HG02981 (cell line): ENCODE measurements around the gene CAMSAP3.
"Not testable (repeated sequence)": the region's sequence is repeated elsewhere in the genome, so short reads cannot be mapped to it uniquely, and the experiment has no call there.

Experiments
- ATAC-seq: cut with Tn5 transposase; IDR thresholded peaks from one replicate; pipeline ENCODE4 v1.9.1; 2021; ENCODE audit warnings: mild to moderate bottlenecking, moderate library complexity; ENCODE audit not compliant: unreplicated experiment

CAMSAP3 gene

DNA sequence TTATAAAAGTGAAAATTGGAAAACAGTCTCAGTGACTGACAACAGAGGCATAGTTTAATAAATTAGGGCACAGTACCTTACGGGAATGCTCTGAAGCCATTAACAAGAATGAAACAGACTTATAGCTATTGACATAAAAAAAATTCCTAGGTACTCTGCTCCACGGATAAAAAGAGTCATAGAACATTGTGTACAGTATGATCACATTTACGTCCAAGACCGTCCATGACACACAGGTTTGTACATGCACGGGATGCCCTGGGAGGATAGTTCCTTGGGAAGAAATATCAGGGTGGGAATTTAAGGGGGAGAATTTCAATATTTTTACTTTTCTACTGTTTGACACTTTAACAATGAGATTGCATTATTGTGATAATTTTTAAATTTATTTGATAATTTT, 24.9 kb upstream of the CAMSAP3 start:
- no peak for ATAC-seq

DNA sequence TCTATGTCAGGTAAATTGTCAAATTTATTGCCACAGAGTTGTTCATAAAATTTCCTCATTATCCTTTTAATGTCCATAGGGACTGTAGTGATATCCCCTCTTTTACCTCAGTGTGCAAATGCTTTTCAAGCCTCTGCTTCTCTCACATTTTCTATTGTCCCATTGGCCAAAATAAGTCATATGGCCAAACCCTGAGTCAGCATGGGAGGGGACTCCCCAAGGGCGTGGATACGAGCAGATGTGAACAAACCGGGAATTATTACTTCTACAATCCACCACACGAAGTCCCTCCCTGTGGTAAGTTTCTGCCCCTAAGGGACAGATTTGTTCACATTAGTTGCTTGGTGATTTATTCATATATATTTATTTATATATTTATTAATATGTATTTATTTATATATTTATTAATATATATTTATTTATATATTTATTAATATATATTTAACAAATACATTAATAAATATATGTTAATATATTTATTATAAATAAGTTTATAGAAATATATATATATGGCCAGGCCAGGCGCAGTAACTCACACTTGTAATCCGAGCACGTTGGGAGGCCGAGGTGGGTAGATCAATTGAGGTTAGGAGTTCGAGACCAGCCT, 20.1 kb upstream of the CAMSAP3 start:
- no peak for ATAC-seq

DNA sequence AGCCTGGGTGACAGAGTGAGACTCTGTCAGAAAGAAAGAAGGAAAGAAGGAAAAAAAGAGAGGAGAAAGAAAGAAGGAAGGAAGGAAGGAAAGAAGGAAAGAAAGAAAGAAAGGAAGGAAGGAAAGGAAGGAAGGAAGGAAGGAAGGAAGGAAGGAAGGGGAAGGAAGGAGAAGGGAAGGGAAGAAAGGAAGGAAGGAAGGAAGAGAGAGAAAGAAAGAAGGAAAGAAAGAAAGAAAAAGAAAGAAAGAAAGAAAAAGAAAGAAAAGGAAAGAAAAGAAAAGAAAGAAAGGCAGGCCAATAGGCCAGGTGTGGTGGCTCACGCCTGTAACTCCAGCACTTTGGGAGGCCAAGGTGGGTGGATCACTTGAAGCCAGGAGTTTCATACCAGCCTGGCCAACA, 18.2 kb upstream of the CAMSAP3 start:
- ATAC-seq, result not testable (repeated sequence)

DNA sequence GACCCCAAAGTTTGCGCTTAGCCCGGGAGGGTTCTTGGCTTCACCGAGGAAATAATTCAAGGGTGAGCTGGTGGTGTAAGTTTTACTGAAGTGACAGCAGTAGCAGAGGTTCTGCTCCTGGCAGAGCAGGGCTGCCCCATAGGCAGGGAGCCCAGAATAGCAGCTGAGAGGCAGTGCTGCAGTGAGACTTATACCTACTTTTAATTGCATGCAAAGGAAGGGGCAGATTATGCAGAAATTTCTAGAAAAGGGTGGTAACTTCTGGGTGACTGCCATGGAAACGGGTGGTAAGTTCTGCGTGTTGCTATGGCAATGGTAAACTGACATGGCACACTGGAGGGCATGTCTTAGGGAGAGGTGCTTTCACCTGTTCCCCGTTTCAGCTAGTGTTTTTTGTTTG, 17.5 kb upstream of the CAMSAP3 start:
- ATAC-seq, result no peak

DNA sequence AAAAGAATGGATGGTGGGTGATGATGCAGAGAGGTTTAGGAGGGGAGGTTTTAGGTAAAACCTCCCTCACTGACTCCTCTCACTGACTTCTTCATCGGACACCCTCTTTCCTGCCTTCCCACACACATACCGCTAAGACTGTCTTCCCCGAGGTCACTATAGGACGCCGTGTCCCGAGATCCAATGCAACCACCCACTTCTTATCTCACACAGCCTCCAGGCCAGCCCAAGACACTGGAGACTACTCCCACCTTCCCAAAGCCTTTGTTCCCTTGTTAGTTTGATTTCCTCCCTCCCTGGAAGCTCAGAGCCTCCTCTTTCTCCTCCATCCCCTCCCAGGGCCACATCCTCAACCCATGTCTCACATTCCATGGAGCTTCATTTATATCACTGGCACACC, 16.5 kb upstream of the CAMSAP3 start:
- ATAC-seq, result no peak

DNA sequence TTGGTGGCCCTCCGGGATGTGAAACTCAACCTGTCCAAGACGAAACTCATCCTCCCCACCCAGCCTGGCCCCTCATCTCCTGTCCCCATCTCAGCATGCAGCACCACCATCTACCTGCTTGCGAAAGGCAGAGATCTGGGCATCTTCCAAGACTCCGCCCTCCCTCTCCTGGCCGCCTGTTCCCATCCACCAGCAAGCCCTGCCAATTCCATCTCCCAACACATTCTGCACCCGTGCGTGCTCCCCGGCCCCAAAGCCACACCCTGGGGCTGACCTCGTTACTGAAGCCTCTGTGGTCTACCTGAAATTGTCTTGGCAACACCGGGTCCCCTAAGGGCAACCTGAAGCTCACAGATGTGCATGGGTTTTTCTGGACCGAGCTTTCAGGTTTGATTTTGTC, 13.2 kb upstream of the CAMSAP3 start:
- no peak for ATAC-seq

DNA sequence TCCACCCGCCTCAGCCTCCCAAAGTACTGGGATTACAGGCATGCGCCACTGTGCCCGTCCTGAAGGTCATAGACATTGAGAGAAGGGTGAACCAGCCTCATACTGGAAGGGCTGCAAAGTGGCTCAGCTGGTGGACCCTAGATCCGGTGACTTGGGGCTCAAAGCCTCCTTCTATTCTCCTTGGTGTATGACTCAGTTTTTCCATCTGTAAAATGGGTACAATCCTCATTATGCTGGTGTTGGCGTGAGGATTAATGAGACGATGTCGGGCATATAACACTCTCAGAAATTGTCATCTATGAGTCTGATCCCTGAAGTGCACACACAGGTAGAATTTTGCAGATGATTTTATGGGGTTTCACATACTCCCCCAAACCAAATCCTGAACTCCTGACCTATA, 5.8 kb upstream of the CAMSAP3 start:
- no peak for ATAC-seq

DNA sequence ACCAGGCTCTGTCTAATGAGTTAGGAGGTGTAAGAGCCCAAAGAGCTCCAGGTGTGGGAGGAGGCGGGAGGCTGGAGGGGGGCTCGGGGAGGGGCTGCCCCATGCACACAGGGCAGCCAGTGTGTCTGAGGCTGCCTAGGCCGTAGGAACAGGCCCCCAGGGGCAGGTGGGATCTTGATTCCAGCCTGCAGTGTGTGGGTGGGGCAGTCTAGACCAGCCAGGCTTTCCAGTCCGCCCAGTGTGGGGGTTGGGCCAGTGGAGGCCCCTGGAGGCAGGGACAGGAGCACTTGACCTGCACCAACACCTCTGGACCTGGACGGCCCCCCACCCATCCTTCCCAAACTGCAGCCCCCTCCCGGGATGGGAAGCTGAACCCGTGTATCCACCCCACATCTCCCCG, 5.4 kb upstream of the CAMSAP3 start:
- no peak for ATAC-seq

DNA sequence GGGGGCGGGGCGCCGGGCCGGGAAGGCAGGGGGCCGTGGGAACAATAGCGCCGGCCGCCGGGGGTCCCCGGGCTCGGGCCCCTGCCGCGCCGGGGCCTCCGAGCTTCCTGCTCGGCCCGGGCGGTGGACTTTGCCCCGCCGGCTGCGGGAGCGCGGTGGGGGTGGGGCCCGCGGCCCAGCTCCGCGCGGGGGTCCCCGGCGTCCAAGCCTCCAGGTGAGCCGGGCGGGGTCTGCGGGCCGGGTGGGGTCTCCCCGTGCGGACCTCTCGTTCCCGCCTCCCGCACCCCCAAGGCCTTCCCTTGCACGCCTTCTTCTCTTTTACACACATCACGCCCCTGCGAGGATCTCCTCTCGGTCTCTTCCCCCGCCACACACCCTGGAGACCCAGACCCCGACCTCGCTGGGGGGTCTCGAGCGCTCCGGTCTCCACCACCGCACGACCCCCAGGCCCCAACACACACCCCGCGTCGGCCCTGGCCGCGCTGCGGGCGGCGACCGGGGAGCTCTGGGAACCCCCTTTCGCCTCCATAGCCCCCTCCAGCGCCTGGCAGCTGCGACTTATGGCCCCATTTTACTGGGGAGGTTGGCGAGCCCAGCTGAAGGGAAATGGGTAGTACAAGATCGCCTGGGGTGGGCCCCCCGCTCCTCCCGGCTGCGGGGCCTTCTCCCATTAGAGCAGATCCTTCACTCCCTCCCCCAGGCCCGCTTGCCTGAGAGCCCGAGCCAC, 711 bp downstream of the CAMSAP3 start:
- ATAC-seq, result no peak

DNA sequence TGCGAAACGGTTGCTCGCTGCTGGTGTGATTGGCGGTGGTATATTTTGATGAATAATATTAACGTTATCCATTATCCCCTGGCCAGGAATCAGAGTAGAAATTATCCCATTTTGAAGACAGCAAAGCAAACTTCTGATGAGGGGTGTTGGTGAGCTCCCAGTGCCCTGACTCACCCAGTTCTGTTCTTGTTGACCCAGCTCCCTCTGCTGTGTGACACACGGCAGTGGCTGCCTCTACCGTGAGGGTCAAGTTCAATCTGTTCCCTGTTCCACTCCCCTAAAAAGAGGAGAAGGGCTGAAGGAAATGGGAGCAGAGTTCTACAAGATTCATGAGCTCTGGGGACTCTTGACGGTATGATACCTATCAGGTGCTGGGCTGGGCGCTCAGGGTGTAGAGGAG, 2.0 kb downstream of the CAMSAP3 start:
- ATAC-seq, result no peak

DNA sequence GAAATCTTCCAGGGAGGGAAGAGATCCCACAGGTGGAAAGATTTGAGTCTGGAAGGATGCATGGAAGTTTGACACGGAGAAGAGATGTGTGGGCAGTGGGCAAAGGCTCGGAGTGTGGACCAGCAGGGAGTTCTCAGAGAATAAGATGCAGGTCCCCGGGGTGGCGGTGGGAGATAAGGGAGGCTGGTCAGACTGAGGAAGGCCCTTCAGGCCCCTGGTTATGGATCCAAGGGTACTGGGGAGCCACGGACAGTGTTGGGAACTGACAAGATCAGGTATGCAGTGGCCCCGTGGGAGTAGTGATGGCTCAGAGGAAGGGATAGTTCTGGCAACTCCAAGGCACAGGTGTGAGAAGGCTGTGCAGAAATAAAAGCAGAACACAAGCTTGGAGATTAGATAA, 2.5 kb downstream of the CAMSAP3 start:
- no peak for ATAC-seq

DNA sequence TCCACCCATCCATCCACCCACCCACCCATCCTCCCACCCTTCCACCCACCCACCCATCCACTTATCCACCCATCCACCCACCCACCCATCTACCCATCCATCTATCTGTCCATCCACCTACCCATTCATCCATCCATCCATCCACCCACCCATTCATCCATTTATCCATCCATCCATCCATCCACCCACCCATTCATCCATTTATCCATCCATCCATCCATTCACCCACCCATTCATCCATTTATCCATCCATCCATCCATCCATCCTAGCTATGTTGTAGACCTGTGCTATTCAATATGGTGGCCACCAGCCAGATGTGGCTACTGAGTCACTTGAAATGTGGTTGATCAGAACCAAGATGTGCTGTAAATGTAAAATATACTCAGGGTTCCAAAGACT, 5.1 kb downstream of the CAMSAP3 start:
- no peak for ATAC-seq

DNA sequence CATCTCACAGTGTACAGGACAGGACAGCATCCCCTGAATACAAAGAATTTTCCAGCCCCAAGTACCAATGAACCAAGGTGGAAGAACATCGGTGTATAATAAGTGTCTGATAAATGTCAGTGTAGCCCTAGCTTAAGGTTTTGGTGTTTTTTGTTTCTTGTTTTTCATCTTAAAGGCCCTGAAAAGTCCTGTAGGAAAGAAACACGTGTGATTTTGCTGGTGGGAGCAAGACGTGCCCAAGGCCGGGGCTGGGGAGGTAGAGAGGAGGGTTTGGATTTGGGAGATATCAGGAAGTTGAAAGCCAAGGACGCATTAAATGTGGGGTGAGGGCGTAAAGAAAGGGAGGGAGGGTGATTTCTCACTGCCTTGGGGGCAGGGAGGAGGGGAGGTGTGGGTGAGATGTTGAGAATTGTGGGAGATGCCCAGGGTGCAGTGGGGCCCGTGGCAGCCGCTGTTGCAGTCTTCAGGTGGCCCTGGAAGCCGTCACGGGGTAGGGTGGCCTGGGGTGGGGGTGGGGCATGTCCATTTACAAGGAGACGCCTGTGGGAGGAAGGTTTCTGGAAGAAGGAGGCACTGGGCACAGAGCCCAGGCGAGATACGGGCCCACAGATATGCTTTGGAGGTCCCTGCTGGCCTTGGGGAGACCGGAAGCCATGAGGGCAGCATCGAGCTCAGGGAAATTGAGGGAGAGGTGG, 6.7 kb downstream of the CAMSAP3 start:
- ATAC-seq, result no peak

DNA sequence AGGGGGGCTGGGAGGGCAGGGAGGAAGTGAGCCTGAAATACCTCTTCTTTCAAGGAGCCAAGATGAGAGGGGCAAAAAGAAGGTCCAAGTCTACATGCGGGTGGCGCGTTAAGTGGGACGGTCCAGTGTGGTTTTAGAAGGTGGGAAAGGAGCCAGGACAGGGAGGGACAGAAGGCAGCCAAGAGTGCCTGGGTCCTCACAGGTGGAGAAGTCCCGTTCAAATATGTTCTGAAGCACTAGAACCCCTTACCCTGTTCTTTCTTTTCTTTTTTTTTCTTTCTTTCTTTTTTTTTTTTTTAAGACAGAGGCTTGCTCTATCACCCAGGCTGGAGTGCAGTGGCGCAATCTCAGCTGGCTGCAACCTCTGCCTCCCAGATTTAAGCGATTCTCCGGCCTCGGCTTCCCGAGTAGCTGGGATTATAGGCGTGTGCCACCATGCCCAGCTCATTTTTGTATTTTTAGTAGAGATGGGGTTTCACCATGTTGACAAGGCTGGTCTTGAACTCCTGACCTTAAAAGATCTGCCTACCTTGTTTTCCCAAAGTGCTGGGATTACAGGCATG, 7.4 kb downstream of the CAMSAP3 start:
- no peak for ATAC-seq

DNA sequence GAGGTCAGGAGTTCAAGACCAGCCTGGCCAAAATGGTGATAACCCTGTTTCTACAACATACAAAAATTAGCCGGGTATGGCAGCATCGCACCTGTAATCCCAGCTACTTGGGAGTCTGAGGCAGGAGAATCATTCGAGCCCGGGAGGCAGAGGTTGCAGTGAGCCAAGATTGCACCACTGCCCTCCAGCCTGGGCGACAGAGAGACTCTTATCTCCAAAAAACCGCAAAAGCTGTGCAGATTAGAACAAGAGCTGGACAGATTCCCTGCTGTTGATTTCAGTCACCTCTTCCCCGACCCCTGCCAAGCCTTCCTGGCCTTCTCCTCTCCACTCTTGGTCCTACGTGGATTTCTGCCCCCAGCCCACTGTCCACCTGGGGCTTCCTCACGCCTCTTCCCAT, 8.3 kb downstream of the CAMSAP3 start:
- no peak for ATAC-seq

DNA sequence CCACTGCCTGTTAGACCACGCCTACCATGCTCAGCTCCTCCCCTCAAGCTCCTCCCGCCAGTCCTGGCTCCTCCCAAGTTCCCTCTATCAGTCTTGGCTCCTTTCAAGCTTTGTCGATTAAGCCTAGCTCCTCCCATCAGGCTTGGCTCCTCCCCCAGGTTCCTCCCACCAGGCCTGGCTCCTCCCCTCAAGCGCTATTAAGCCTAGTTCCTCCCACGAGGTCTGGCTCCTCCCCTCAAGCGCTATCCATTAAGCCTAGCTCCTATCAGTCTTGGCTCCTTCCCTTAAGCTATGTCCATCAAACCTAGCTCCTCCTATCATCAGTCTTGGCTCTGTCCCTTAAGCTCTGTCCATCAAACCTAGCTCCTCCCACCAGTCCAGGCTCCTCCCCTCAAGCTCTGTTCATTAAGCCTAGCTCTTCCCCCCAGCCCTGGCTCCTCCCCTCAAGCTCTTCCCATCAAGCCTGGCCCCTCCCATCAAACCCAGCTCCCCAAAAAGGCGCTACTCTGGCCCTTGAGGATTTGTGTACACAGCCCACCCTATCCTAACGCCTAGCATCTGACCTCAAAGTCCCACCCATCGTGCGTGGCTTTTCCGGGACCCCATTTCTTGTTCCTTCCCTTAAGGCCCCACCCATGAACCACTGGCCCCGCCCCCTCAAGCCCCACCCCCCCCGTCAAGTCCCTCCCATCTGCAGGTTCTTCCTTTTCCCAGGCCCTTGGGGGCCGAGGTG, 10.0 kb downstream of the CAMSAP3 start:
- no peak for ATAC-seq

DNA sequence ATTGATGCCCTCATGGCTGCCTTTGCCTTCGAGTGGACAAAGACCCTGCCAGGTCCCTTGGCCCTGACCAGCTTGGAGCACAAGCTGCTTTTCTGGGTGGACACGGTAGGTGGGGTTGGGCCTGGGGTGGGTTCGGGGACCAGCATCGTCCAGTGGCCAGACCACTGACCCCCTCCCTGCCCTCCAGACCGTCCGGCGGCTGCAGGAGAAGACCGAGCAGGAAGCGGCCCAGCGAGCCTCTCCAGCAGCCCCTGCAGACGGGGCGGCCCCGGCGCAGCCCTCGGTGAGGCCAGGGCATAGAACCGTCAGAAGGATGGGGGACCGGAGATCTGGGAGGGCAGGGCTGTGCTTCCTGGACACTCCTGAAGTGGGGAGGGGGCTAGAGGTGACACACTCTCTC, 10.6 kb downstream of the CAMSAP3 start:
- ATAC-seq, result no peak

DNA sequence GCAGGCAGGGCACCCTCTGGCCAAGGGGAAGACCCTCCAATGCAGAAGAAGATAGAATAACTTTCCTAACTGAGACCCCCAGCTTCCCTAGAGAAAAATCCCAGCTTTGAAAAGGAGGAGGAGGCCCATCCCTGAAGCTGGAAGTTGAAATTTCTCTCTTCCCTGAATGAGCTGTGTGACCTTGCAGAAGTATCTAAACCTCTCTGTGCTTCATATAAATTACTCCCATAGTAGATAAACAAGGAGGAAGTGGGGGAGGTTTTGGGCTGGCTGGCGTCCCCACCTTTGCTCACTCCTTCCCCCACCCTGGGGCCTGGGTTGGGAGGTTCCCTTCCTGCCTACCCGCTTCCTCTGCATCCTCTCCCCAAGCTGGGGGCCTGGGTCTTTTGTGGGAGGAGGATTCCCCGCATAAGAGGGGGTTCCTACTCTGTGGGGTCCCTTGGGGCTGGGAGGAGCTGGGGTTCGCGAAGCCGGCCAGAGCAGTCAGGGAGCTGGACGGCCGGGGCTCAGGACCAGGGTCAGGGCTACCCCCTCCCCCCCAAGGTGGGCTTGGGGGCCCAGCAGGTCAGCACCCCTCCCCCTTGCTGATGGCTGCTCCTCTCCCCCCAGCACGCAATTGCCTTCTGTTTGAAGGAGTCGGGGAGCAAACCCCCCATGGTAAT, 11.7 kb downstream of the CAMSAP3 start:
- no peak for ATAC-seq

DNA sequence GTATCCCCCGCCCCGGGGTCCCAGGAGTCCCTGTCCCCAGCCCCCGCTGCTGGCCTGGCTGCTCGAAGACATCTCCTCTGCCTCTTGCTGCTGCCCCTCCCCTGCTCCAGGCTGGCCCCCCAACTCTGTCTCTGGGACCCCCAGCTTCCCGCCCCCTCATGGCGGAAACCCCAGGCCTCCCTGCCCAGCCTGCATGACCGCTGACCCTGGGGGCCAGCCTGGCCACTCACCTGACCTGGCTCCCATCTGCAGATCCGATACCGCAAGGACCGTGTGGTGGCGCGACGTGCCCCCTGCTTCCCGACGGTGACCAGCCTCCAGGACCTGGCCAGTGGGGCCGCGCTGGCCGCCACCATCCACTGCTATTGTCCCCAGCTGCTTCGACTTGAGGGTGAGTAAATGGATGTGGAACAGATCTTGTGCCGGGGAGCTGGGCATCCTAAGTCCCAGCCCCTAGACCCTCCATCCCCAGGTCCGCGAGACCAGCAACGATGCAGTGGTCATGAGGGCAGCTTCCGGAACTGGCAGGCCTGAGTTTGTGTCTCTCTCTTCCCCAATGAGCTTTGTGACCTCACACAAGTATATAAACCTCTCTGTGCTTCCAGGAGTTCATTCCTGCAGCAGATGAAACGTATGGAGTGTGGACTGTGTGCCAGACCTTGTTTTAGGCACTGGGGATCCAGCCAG, 12.4 kb downstream of the CAMSAP3 start:
- no peak for ATAC-seq

DNA sequence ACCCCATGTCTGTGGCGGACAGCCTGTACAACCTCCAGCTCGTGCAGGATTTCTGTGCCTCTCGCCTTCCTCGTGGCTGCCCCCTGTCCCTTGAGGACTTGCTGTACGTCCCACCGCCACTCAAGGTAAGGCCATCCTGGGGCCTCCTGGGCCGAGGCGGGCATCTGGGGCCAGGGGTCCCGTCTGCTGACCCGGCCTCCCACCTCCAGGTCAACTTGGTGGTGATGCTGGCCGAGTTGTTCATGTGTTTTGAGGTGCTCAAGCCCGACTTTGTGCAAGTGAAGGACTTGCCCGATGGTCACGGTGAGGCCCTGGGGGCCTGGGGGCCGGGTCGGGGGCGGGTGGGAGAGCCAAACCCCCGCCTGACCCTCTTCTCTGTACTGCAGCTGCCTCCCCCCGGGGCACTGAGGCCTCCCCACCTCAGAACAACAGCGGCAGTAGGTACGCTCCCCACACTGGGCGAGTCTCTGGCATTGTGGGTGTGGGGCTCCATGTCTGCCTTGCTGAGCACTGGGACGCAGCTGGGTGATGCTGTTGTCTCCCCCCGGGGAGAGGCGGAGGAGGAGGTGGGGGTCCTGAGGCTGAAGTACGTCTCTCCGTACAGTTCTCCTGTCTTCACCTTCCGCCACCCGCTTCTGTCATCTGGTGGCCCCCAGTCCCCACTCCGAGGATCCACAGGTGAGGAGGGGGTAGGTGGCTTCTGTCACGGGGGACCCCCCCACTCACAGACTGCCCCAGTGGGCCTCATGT, 15.0 kb downstream of the CAMSAP3 start:
- no peak for ATAC-seq
